K562 (cell line): ENCODE data around the gene TM9SF3. TPM values are rescaled to one million over a fixed set of nuclear protein-coding genes. Genes with fewer than 3 reads are reported as not detected.

Source experiments
- ATAC-seq: fragments of 200-7000 bp; cut with Tn5 transposase; 3 replicates; pipeline ENCODE4 v1.9.1; 2020; ENCODE audit warnings: moderate library complexity
- BruUV-seq: library from RNA; stranded (reverse); fragments of 400-500 nt; replicated peaks from 2 replicates; lab custom pipeline; 2021; lab: Mats Ljungman, UMichigan
- CTCF ChIA-PET: fragments of 300-600 bp; formaldehyde crosslinking; extraction: SDS; loops from one replicate; lab custom pipeline; 2021; ENCODE audit warnings: low intra/inter-chr PET ratio; lab: Yijun Ruan, JAX
- POLR2A ChIA-PET: fragments of 300-600, 350-650 bp; sonication (Branson Sonifier 250); formaldehyde crosslinking; extraction: SDS; loops from one replicate; lab custom pipeline; 2021; ENCODE audit warnings: antibody characterized with exemption, inconsistent platforms; lab: Yijun Ruan, JAX
- DNase-seq, 4 experiments: peaks; one replicate each; pipeline versions ENCODE4 v3.0.0 to v3.0.0-alpha.2; 2011 to 2018; ENCODE audit warnings: low spot score in 3 of 4, mixed read lengths in 3 of 4; ENCODE audit errors: extremely low read depth in 1 of 4
- FAIRE-seq: peaks from 2 replicates; lab custom pipeline; 2011; peaks lifted over from hg19 to GRCh38; lab: Jason Lieb, UNC
- H2AFZ ChIP-seq: 2 replicates; pipeline ENCODE4 v1.6.0; 2011; ENCODE audit warnings: low read depth, low read length, control low read depth, inconsistent platforms
- H3K27ac ChIP-seq: fragments of 200-600 bp; 3 replicates; pipeline ENCODE4 v1.8.0; 2011; ENCODE audit warnings: low read depth, mild to moderate bottlenecking, control low read depth, inconsistent platforms, low read length, moderate library complexity, mixed read lengths; ENCODE audit errors: extremely low read depth
- H3K27me3 ChIP-seq, 2 experiments: fragments of 300-600 bp in 1 of 2; 2 replicates in 1 of 2; 3 replicates in 1 of 2; pipeline versions ENCODE4 v1.6.0 to v1.8.0; 2011; ENCODE audit warnings: inconsistent platforms in 2 of 2, low read length in 2 of 2, mild to moderate bottlenecking in 1 of 2, mixed read lengths in 1 of 2, moderate library complexity in 1 of 2; ENCODE audit not compliant: control insufficient read depth in 2 of 2, insufficient read depth in 2 of 2
- H3K36me3 ChIP-seq: fragments of 300-600 bp; 3 replicates; pipeline ENCODE4 v1.8.0; 2011; ENCODE audit warnings: mild to moderate bottlenecking, low read length, inconsistent platforms; ENCODE audit not compliant: control insufficient read depth, insufficient read depth
- H3K4me1 ChIP-seq, 2 experiments: fragments of 200-600 bp in 1 of 2; replicated peaks in 1 of 2; 2 replicates in 1 of 2; 3 replicates in 1 of 2; pipeline versions ENCODE4 v1.5.1 to v1.8.0; 2011; ENCODE audit warnings: inconsistent platforms in 2 of 2, low read length in 2 of 2, mild to moderate bottlenecking in 1 of 2, mixed read lengths in 1 of 2, moderate library complexity in 1 of 2; ENCODE audit not compliant: control insufficient read depth in 2 of 2, insufficient read depth in 2 of 2
- H3K4me2 ChIP-seq: 2 replicates; pipeline ENCODE4 v1.6.1; 2011; ENCODE audit warnings: low read length, control low read depth, inconsistent platforms, mixed read lengths; ENCODE audit not compliant: insufficient read depth
- H3K4me3 ChIP-seq: fragments of 200-600 bp; sonication (generic), shearing (Covaris generic); 2 replicates; pipeline ENCODE4 v1.5.1; 2016; ENCODE audit warnings: control low read depth, inconsistent platforms
- H3K79me2 ChIP-seq: fragments of 200-600 bp; 3 replicates; pipeline ENCODE4 v1.8.0; 2011; ENCODE audit warnings: low read length, inconsistent platforms; ENCODE audit not compliant: control insufficient read depth, insufficient read depth
- H3K9ac ChIP-seq, 2 experiments: 2 replicates each; pipeline versions ENCODE4 v1.6.0 to v1.6.1; 2011; ENCODE audit warnings: low read depth in 2 of 2, low read length in 2 of 2, control low read depth in 1 of 2, inconsistent platforms in 1 of 2, mild to moderate bottlenecking in 1 of 2, mixed read lengths in 1 of 2; ENCODE audit not compliant: insufficient read depth in 1 of 2
- H3K9me1 ChIP-seq: one replicate; pipeline ENCODE4 v1.6.0; 2011; ENCODE audit warnings: inconsistent platforms, mild to moderate bottlenecking, low read length, moderate library complexity; ENCODE audit not compliant: control insufficient read depth, insufficient read depth
- H3K9me3 ChIP-seq: replicated peaks from 2 replicates; pipeline ENCODE4 v1.5.1; 2011; ENCODE audit warnings: low read depth, low read length, inconsistent platforms; ENCODE audit not compliant: control insufficient read depth, insufficient read depth
- H4K20me1 ChIP-seq: replicated peaks from 2 replicates; pipeline ENCODE4 v1.6.1; 2011; ENCODE audit warnings: low read length, inconsistent platforms, mixed read lengths; ENCODE audit not compliant: control insufficient read depth, insufficient read depth
- ARID3B ChIP-seq: fragments of 250-450 bp; sonication (Bioruptor Pico); IDR thresholded peaks from 2 replicates; pipeline ENCODE4 v1.4.0; 2020; ENCODE audit warnings: borderline replicate concordance
- CC2D1A ChIP-seq: fragments of 450-650 bp; IDR thresholded peaks from 2 replicates; pipeline ENCODE4 v1.6.1; 2017; ENCODE audit warnings: mild to moderate bottlenecking
- E2F8 ChIP-seq: fragments of 450-650 bp; IDR thresholded peaks from 2 replicates; pipeline ENCODE4 v1.7.1; 2018; ENCODE audit warnings: mild to moderate bottlenecking, low read depth; ENCODE audit not compliant: partially characterized antibody
- MNT ChIP-seq, 2 experiments: fragments of 450-650 bp; conservative IDR thresholded peaks; 2 replicates each; pipeline ENCODE4 v1.6.1; 2017; ENCODE audit warnings: mild to moderate bottlenecking in 2 of 2, moderate library complexity in 2 of 2
- NR2C1 ChIP-seq, 2 experiments: fragments of 450-650 bp; IDR thresholded peaks; 2 replicates each; pipeline ENCODE4 v1.6.1; 2017; ENCODE audit warnings: mild to moderate bottlenecking in 2 of 2, antibody characterized with exemption in 1 of 2, inconsistent platforms in 1 of 2, missing compliant biosample characterization in 1 of 2, missing genetic modification characterization in 1 of 2
- SNRNP70 ChIP-seq: fragments of 200-400 bp; formaldehyde crosslinking; optimal IDR thresholded peaks from 2 replicates; pipeline ENCODE3; 2017; ENCODE audit warnings: low read depth, low read length
- SRSF3 ChIP-seq: fragments of 200-400 bp; formaldehyde crosslinking; IDR thresholded peaks from 2 replicates; pipeline ENCODE4 v1.6.1; 2016; ENCODE audit warnings: mild to moderate bottlenecking, low read length, moderate library complexity; ENCODE audit not compliant: insufficient read depth
- TCF7L2 ChIP-seq: fragments of 150-350 bp; IDR thresholded peaks from 2 replicates; pipeline ENCODE4 v1.6.1; 2016; ENCODE audit warnings: low read depth, mild to moderate bottlenecking, low read length, moderate library complexity
- TEAD2 ChIP-seq: fragments of 450-650 bp; IDR thresholded peaks from 2 replicates; pipeline ENCODE4 v1.6.1; 2016; ENCODE audit warnings: missing genetic modification characterization, control low read depth, missing compliant biosample characterization
- ZNF140 ChIP-seq: fragments of 250-450 bp; sonication (Bioruptor Pico); IDR thresholded peaks from 2 replicates; pipeline ENCODE4 v1.8.0; 2021; ENCODE audit warnings: moderate library complexity, mild to moderate bottlenecking, inconsistent platforms
- ZNF699 ChIP-seq: fragments of 250-450 bp; sonication (Bioruptor Pico); IDR thresholded peaks from 2 replicates; pipeline ENCODE4 v1.8.0; 2021; ENCODE audit warnings: mild to moderate bottlenecking, moderate library complexity; ENCODE audit not compliant: insufficient replicate concordance
- WGBS: fragments of 100-300 bp; shearing (Covaris generic); methylation state at CpG from one replicate; pipeline ENCODE4 v1.1.6; 2016; ENCODE audit warnings: low coverage, mixed read lengths; ENCODE audit not compliant: insufficient coverage; ENCODE audit errors: missing lambda C conversion rate; 5-methylcytosine and 5-hydroxymethylcytosine counted together
- in situ Hi-C: fragments of 300-500 bp; cut with MboI; formaldehyde crosslinking; loops from 4 replicates; pipeline ENCODE4 v1.15.0; 2018; ENCODE audit warnings: inconsistent platforms, mixed read lengths
- intact Hi-C: fragments of 100-400 bp; cut with micrococcal nuclease; formaldehyde crosslinking; loops from 2 replicates; pipeline ENCODE4 v1.14.2; 2022
- polyA plus RNA-seq, 8 experiments: library from polyadenylated mRNA; depleted of rRNA in 4 of 8; stranded (reverse) in 5 of 8; unstranded in 3 of 8; fragments of >200 nt; fragmentation: Nextera tagmentation in 2 of 8; fragmentation: Illumina TruSeq in 1 of 8; extraction: Ambion mirVana in 2 of 8; extraction: Trizol in 1 of 8; gene quantifications; 2 replicates each; pipeline versions ENCODE4 v1.2.1 to v1.2.3, GENCODE V29; 2011 to 2014; ENCODE audit warnings: inconsistent platforms in 1 of 8, missing spikeins in 1 of 8
- total RNA-seq, 7 experiments: library from RNA; depleted of rRNA in 6 of 7; stranded (reverse); fragments of >200 nt in 6 of 7; fragmentation: Illumina TruSeq in 2 of 7; extraction: Trizol in 2 of 7; gene quantifications; 2 replicates each; pipeline versions ENCODE4 v1.2.1 to v1.2.3, GENCODE V29; 2011 to 2021; ENCODE audit warnings: low replicate concordance in 1 of 7

The TM9SF3 gene
- total and polyA plus RNA-seq, 9 of the 15 experiments (the other 6 are each of a cell fraction or from before 2014, with no cell fraction given) = 16.1 to 63.1 (median 34.9) TPM

- peak in 1 of 2 experiments; percentile 8; a peak in 1 of 4 replicates for TF ChIP-seq MNT (conservative IDR thresholded peaks at IDR 0.05)
- TF ChIP-seq TEAD2 (tag) = no peak
- peak; percentile 42 for TF ChIP-seq E2F8
These were observed 935 bp downstream of the TM9SF3 start (continued) for GRCh38 chr10:96585736-96586418.

- intact Hi-C loops (no loop called here), in situ Hi-C loops (no loop called here)
- Histone ChIP-seq H3K4me3 (no peak overlapping the region), H3K9me1 (peaks cover 4% of the 10 kb centered on the region), H3K27me3 (no peaks in the 10 kb centered on the region), H3K4me2 (peak overlapping the region; percentile 7; the same call in 1 of the 2 replicates), H3K79me2 (peaks cover 82% of the 10 kb centered on the region), H2AFZ (no peak overlapping the region), H3K9ac (no peak overlapping the region; a peak in 1 of 4 replicates), H4K20me1 (0 out of 2 replicates have a peak, but pooled peaks cover 7% of the 10 kb centered on the region), H3K27ac (no peak overlapping the region), H3K4me1 (peaks cover 4 to 5% of the 10 kb centered on the region in 2 experiments; a peak in 4 of 5 replicates), H3K36me3 (peaks cover 9% of the 10 kb centered on the region; the same call in 1 of the 3 replicates), H3K9me3 (no peaks in the 10 kb centered on the region)
- TF ChIP-seq ZNF699 (CRISPR knock-in tag) (no peak), SRSF3 (no peak), TCF7L2 (no peak), CC2D1A (no peak), ZNF140 (no peak), NR2C1 (IDR thresholded peaks at IDR 0.05) (no peak), NR2C1 (tag; IDR thresholded peaks at IDR 0.05) (no peak), SNRNP70 (no peak), ARID3B (CRISPR knock-in tag) (no peak)
- no peak for FAIRE-seq
- ChIA-PET CTCF (no interaction called here), POLR2A (interaction anchor here (0.6 to 1.1 kb wide), 2 partner anchors 36 to 56 kb away, joined by 3 read pairs; no protein-coding TSS in a partner anchor)
- 70% methylated on average over 6 of the region's 9 CpGs for WGBS
- ATAC-seq = no peak
- no peak for DNase-seq
- no TSS peak for BruUV-seq
These were observed 2.3 kb downstream of the TM9SF3 start for GRCh38 chr10:96584474-96584873.
